ENCODE measurements around the gene ARRDC5.

The ARRDC5 gene

DNA sequence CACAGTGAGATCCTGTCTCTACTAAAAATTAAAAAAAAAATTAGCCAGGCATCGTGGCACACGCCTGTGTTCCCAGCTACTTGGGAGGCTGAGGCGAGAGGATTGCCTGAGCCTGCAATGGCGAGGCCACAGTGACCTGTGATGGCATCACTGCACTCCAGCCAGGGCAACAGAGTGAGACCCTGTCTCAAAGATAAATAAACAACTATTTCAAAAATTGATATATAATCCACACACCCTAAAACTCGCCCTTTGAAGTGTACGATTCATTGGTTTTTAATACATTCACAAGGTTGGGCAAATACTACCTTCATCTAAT, 59.1 kb downstream of the ARRDC5 start:
- no peak for DNase-seq (ENCODE audit: extremely low spot score)
- POLR2A ChIA-PET: interaction anchor here (0.7 to 1.3 kb wide), 2 partner anchors 11 to 519 kb away, joined by 3 read pairs; no protein-coding TSS in a partner anchor
- TF ChIP-seq, protein P1, sequence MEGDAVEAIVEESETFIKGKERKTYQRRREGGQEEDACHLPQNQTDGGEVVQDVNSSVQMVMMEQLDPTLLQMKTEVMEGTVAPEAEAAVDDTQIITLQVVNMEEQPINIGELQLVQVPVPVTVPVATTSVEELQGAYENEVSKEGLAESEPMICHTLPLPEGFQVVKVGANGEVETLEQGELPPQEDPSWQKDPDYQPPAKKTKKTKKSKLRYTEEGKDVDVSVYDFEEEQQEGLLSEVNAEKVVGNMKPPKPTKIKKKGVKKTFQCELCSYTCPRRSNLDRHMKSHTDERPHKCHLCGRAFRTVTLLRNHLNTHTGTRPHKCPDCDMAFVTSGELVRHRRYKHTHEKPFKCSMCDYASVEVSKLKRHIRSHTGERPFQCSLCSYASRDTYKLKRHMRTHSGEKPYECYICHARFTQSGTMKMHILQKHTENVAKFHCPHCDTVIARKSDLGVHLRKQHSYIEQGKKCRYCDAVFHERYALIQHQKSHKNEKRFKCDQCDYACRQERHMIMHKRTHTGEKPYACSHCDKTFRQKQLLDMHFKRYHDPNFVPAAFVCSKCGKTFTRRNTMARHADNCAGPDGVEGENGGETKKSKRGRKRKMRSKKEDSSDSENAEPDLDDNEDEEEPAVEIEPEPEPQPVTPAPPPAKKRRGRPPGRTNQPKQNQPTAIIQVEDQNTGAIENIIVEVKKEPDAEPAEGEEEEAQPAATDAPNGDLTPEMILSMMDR (IDR thresholded peaks at IDR 0.05; ENCODE audit: control extremely low read depth, extremely low read depth, low read depth, missing control alignments): no peak
- CTCF ChIA-PET: interaction anchor here (1.7 to 17.4 kb wide), 4 partner anchors 13 to 68 kb away, joined by 3 to 242 read pairs (median 6); partner anchors contain the start of gene TICAM1
